ENCODE data around the gene PRAF2. TPM values are rescaled to one million over a fixed set of nuclear protein-coding genes. Genes with fewer than 3 reads are reported as not detected.

PRAF2 gene
- total RNA-seq, 1 donor from 2014 or later = 7.1 TPM

GRCh38 chrX:49075347-49075746, 1.5 kb upstream of the PRAF2 start:
- DNase-seq (ENCODE audit: low read depth) = no peak

- DNase-seq (ENCODE audit: low read depth) = no peak
These were observed 1.1 kb downstream of the PRAF2 start for GRCh38 chrX:49072712-49073095.

GRCh38 chrX:49071877-49072711, 1.7 kb downstream of the PRAF2 start:
- DNase-seq (ENCODE audit: low read depth) = no peak

GRCh38 chrX:49070988-49071387, 2.8 kb downstream of the PRAF2 start:
- DNase-seq (ENCODE audit: low read depth) = no peak

GRCh38 chrX:49069038-49069437, 4.8 kb downstream of the PRAF2 start:
- no peak for DNase-seq (ENCODE audit: low read depth)

GRCh38 chrX:49067285-49068120, 6.3 kb downstream of the PRAF2 start:
- no peak for DNase-seq (ENCODE audit: low read depth)

- no peak for DNase-seq (ENCODE audit: low read depth)
These were observed 7.1 kb downstream of the PRAF2 start for GRCh38 chrX:49066690-49067089.

- no peak for DNase-seq (ENCODE audit: low read depth)
These were observed 7.5 kb downstream of the PRAF2 start for GRCh38 chrX:49066278-49066677.

- no peak for DNase-seq (ENCODE audit: low read depth)
These were observed 9.1 kb downstream of the PRAF2 start for GRCh38 chrX:49064735-49065134.

GRCh38 chrX:49064303-49064702, 9.5 kb downstream of the PRAF2 start:
- no peak for DNase-seq (ENCODE audit: low read depth)

GRCh38 chrX:49063715-49064114, 10.1 kb downstream of the PRAF2 start:
- no peak for DNase-seq (ENCODE audit: low read depth)

- no peak for DNase-seq (ENCODE audit: low read depth)
These were observed 11.9 kb downstream of the PRAF2 start for GRCh38 chrX:49061916-49062315.

GRCh38 chrX:49061490-49061889, 12.3 kb downstream of the PRAF2 start:
- DNase-seq (ENCODE audit: low read depth) = no peak

GRCh38 chrX:49060914-49061313, 12.9 kb downstream of the PRAF2 start:
- DNase-seq (ENCODE audit: low read depth) = no peak

- DNase-seq (ENCODE audit: low read depth) = no peak
These were observed 14.1 kb downstream of the PRAF2 start for GRCh38 chrX:49059681-49060085.

- DNase-seq (ENCODE audit: low read depth) = no peak
These were observed 14.6 kb downstream of the PRAF2 start for GRCh38 chrX:49059201-49059600.

- no peak for DNase-seq (ENCODE audit: low read depth)
These were observed 15.0 kb downstream of the PRAF2 start, which contains the start of gene CCDC120 for GRCh38 chrX:49058794-49059193. Gene CCDC120, plus strand, starts transcription at chrX:49058999. Its CDS starts 3,043 bp downstream, at chrX:49062042.

- DNase-seq (ENCODE audit: low read depth) = no peak
These were observed 19.6 kb downstream of the PRAF2 start for GRCh38 chrX:49054073-49054762.

- DNase-seq (ENCODE audit: low read depth) = no peak
These were observed 20.4 kb downstream of the PRAF2 start for GRCh38 chrX:49053223-49054072.

GRCh38 chrX:49043987-49044281, 29.9 kb downstream of the PRAF2 start:
- DNase-seq (ENCODE audit: low read depth) = no peak

Data from myocyte (in vitro differentiated cells).